ENCODE measurements around the gene GMDS. TPM values are rescaled to one million over a fixed set of nuclear protein-coding genes. Genes with fewer than 3 reads are reported as not detected.

Gene GMDS
- total RNA-seq, 1 experiment from 2014 or later = 31.1 TPM

DNA sequence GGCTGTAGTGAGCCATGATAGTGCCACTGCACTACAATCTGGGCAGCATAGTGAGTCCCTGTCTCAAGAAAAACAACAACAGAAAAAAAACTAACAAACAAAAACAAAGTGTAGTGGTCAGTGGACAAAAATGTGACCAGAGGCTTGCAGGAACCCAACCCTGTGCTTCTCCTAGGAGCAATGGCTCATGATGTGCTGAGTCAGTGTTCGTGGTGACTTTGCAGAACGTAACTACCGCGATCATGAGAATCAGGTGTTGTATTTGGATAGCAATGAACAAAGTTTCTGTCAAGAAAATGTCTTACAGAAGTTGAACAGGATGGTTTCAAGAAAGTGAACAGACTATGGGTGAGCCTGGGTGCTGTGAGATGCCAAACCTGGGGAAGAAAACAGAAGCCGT lies 654.2 kb downstream of the GMDS start:
- intact Hi-C loops (cut with micrococcal nuclease; ENCODE audit: unreplicated experiment) = no loop called here
- no TSS peak for BruUV-seq (replicated peaks)
- no peaks in the 10 kb centered on the region for H3K9me3 ChIP-seq
- ChIA-PET POLR2A (no interaction called here), CTCF (no interaction called here)
- no peak overlapping the region for H3K4me3 ChIP-seq (ENCODE audit: low read depth, low read length)
- Mint-ChIP-seq H3K27ac (ENCODE audit: unreplicated experiment) (no peak overlapping the region), H3K4me3 (ENCODE audit: unreplicated experiment) (no peak overlapping the region), H3K36me3 (ENCODE audit: insufficient read depth, unreplicated experiment) (no peaks in the 10 kb centered on the region), H3K4me1 (ENCODE audit: low read depth, unreplicated experiment) (peaks cover 13% of the 10 kb centered on the region), H3K9me3 (ENCODE audit: unreplicated experiment) (peaks cover 9% of the 10 kb centered on the region), H3K27me3 (ENCODE audit: insufficient read depth, unreplicated experiment) (peaks cover 5% of the 10 kb centered on the region)
- TF ChIP-seq, protein P1, sequence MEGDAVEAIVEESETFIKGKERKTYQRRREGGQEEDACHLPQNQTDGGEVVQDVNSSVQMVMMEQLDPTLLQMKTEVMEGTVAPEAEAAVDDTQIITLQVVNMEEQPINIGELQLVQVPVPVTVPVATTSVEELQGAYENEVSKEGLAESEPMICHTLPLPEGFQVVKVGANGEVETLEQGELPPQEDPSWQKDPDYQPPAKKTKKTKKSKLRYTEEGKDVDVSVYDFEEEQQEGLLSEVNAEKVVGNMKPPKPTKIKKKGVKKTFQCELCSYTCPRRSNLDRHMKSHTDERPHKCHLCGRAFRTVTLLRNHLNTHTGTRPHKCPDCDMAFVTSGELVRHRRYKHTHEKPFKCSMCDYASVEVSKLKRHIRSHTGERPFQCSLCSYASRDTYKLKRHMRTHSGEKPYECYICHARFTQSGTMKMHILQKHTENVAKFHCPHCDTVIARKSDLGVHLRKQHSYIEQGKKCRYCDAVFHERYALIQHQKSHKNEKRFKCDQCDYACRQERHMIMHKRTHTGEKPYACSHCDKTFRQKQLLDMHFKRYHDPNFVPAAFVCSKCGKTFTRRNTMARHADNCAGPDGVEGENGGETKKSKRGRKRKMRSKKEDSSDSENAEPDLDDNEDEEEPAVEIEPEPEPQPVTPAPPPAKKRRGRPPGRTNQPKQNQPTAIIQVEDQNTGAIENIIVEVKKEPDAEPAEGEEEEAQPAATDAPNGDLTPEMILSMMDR (IDR thresholded peaks at IDR 0.05; ENCODE audit: insufficient read depth in 1 of 2, low read depth in 1 of 2, low read length in 1 of 2, severe bottlenecking in 1 of 2, unreplicated experiment in 1 of 2) = no peak
- peaks cover 12% of the 10 kb centered on the region for H3K4me1 ChIP-seq
- no peak for DNase-seq
- H3K36me3 ChIP-seq (ENCODE audit: control insufficient read depth, insufficient read depth, low read length) = no peaks in the 10 kb centered on the region
- no peaks in the 10 kb centered on the region for H3K27me3 ChIP-seq (replicated peaks; ENCODE audit: control insufficient read depth, insufficient read depth, low read length)

DNA sequence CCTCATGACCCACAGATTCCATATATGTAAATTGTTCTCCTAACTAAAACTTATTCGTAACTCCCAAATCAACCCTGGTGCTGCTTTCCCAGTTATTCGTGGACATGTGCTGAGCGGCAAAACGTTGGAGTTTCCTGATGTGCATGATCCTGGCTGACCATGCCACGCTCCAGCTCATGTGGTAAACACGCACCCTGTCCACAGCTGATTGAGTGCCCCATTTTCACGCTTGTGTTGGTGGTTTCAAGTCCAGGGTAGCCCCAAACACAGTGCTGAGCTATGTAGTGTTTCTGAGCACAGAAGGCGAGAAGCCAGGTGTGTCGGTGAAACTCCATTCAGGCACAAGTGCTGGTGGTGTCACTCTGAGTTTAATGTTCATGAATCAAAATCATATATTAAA lies 654.8 kb downstream of the GMDS start:
- no peak overlapping the region for H3K27ac Mint-ChIP-seq (ENCODE audit: unreplicated experiment)
- intact Hi-C loops (cut with micrococcal nuclease; ENCODE audit: unreplicated experiment) = no loop called here

GRCh38 chr6:1589208-1589607 lies 656.2 kb downstream of the GMDS start:
- TF ChIP-seq, protein P1 (IDR thresholded peaks at IDR 0.05; ENCODE audit: insufficient read depth in 1 of 2, low read depth in 1 of 2, low read length in 1 of 2, severe bottlenecking in 1 of 2, unreplicated experiment in 1 of 2) = no peak
- DNase-seq = no peak
- no peaks in the 10 kb centered on the region for H3K9me3 ChIP-seq
- peaks cover 3% of the 10 kb centered on the region for H3K27me3 Mint-ChIP-seq (ENCODE audit: insufficient read depth, unreplicated experiment)
- no peaks in the 10 kb centered on the region for H3K36me3 Mint-ChIP-seq (ENCODE audit: insufficient read depth, unreplicated experiment)
- no peaks in the 10 kb centered on the region for H3K27me3 ChIP-seq (replicated peaks; ENCODE audit: control insufficient read depth, insufficient read depth, low read length)
- peaks cover 13% of the 10 kb centered on the region for H3K4me1 Mint-ChIP-seq (ENCODE audit: low read depth, unreplicated experiment)
- BruUV-seq (replicated peaks) = no TSS peak
- peaks cover 9% of the 10 kb centered on the region for H3K9me3 Mint-ChIP-seq (ENCODE audit: unreplicated experiment)
- POLR2A ChIA-PET = no interaction called here
- intact Hi-C loops (cut with micrococcal nuclease; ENCODE audit: unreplicated experiment) = no loop called here
- CTCF ChIA-PET = no interaction called here
- H3K4me1 ChIP-seq = peaks cover 10% of the 10 kb centered on the region; the same call in 1 of the 2 replicates
- H3K4me3 ChIP-seq (ENCODE audit: low read depth, low read length) = no peak overlapping the region
- no peak overlapping the region for H3K27ac Mint-ChIP-seq (ENCODE audit: unreplicated experiment)
- H3K36me3 ChIP-seq (ENCODE audit: control insufficient read depth, insufficient read depth, low read length) = no peaks in the 10 kb centered on the region
- H3K4me3 Mint-ChIP-seq (ENCODE audit: unreplicated experiment) = no peak overlapping the region

More for the DNA sequence above, 654.8 kb downstream of the GMDS start:
- TF ChIP-seq, protein P1 (IDR thresholded peaks at IDR 0.05; ENCODE audit: insufficient read depth in 1 of 2, low read depth in 1 of 2, low read length in 1 of 2, severe bottlenecking in 1 of 2, unreplicated experiment in 1 of 2) = no peak
- Histone ChIP-seq H3K4me1 (peaks cover 10% of the 10 kb centered on the region; the same call in 1 of the 2 replicates), H3K27me3 (replicated peaks; ENCODE audit: control insufficient read depth, insufficient read depth, low read length) (no peaks in the 10 kb centered on the region), H3K4me3 (ENCODE audit: low read depth, low read length) (no peak overlapping the region), H3K36me3 (ENCODE audit: control insufficient read depth, insufficient read depth, low read length) (no peaks in the 10 kb centered on the region), H3K9me3 (no peaks in the 10 kb centered on the region)
- Mint-ChIP-seq H3K36me3 (ENCODE audit: insufficient read depth, unreplicated experiment) (no peaks in the 10 kb centered on the region), H3K4me3 (ENCODE audit: unreplicated experiment) (no peak overlapping the region), H3K4me1 (ENCODE audit: low read depth, unreplicated experiment) (peaks cover 13% of the 10 kb centered on the region), H3K9me3 (ENCODE audit: unreplicated experiment) (peaks cover 9% of the 10 kb centered on the region), H3K27me3 (ENCODE audit: insufficient read depth, unreplicated experiment) (peaks cover 3% of the 10 kb centered on the region)
- ChIA-PET CTCF (no interaction called here), POLR2A (no interaction called here)
- no TSS peak for BruUV-seq (replicated peaks)
- DNase-seq = no peak

All from Caco-2 (cell line).